Measurements from ENCODE around the gene TECPR2. TPM values are rescaled to one million over a fixed set of nuclear protein-coding genes. Genes with fewer than 3 reads are reported as not detected.
A peak's percentile ranks its signal among the peaks of the same experiment; 100 is the strongest.

The TECPR2 gene
- total RNA-seq, 2 experiments from 2014 or later, result 4.7 to 5.0 TPM

DNA sequence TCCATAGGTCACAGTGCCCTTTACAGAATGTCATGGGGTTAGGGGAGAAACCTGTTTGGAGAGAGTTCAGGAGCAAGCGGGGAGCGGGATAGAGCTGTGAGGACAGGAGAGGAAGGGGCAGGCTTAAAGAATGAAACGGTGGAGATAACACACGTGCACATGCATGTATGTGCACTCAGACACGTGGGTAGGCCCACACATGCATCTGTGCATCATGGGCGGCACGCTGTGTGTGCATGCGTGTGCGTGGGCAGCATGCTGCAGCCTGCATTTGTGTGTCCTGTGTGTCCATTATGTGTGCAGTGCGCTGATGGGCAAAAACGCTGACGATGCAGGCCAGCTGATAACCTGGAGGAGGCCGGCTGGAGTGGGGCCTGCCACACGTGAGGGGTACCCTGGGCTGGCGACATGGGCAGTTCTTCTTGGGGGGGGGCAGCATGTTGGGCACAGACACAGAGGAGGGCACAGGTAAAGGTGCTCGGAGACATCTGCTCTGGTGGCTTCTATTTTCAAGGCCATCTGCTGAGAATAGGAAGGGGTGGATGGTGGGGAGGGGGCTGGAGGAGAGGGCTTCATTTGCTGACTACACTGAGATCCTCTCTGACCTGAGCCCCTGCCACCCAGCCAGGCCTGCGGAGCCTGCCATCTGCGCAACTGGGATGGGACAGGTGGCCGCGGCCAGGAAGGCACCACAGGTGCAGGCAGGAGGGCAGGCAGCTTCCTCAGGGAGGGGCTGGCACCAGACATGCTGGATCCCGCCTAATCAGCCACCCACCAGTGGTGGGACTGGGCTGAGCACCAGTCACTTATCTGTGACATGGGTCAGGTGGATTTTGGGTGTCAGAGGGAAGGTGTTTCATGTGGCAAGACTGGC, 151.4 kb downstream of the TECPR2 start:
- intact Hi-C loops (cut with micrococcal nuclease), result no loop called here
- TF ChIP-seq, protein P1, sequence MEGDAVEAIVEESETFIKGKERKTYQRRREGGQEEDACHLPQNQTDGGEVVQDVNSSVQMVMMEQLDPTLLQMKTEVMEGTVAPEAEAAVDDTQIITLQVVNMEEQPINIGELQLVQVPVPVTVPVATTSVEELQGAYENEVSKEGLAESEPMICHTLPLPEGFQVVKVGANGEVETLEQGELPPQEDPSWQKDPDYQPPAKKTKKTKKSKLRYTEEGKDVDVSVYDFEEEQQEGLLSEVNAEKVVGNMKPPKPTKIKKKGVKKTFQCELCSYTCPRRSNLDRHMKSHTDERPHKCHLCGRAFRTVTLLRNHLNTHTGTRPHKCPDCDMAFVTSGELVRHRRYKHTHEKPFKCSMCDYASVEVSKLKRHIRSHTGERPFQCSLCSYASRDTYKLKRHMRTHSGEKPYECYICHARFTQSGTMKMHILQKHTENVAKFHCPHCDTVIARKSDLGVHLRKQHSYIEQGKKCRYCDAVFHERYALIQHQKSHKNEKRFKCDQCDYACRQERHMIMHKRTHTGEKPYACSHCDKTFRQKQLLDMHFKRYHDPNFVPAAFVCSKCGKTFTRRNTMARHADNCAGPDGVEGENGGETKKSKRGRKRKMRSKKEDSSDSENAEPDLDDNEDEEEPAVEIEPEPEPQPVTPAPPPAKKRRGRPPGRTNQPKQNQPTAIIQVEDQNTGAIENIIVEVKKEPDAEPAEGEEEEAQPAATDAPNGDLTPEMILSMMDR (IDR thresholded peaks at IDR 0.05), result no peak
- POLR2A ChIA-PET, result interaction anchor here (1.5 kb wide), 1 partner anchor 12 kb away, joined by 3 read pairs; no protein-coding TSS in a partner anchor
- Mint-ChIP-seq H3K36me3 (ENCODE audit: low read depth) (no peaks in the 10 kb centered on the region), H3K27ac (no peak overlapping the region), H3K27me3 (no peaks in the 10 kb centered on the region), H3K4me1 (ENCODE audit: low read depth) (peaks cover 11% of the 10 kb centered on the region), H3K9me3 (no peaks in the 10 kb centered on the region), H3K4me3 (no peak overlapping the region)
- CTCF ChIA-PET, result interaction anchor here (0.6 kb wide), 1 partner anchor 336 kb away, joined by 3 read pairs; no protein-coding TSS in a partner anchor
- DNase-seq (no peak), ATAC-seq (no peak)

DNA sequence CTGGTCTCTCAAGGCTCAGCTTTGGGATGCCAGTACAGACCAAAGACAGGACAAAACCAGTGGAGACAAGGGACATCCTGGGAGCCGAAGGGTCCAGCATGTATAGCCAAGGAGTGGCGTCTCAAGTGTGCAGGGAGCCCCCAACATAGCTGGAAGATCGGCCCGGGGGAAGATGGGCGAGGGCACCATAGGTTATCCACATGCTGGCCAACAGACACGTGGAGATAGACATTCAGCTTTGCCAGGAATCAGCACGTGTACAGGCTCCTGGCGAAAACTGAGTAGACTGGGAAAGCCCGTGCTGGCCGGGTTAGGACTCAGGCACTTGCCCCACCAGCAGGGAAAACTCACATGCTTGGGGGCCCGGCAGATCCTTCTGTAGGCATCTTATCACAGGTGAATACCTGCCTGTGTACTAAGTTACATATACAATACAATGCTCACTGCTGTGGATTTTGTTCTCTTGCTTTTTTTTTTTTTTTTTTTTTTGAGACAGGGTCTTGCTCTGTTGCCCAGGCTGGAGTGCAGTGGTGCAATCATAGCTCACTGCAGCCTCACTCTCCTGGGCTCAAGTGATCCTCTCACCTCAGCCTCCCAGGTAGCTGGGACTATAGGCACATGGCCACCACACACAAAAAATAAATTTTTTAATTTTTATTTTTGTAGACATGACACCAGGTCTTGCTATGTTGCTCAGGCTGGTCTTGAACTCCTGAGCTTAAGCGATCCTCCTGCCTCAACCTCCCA, 152.4 kb downstream of the TECPR2 start:
- DNase-seq (no peak), ATAC-seq (no peak)
- Mint-ChIP-seq H3K4me3 (no peak overlapping the region), H3K27ac (no peak overlapping the region), H3K36me3 (ENCODE audit: low read depth) (no peaks in the 10 kb centered on the region), H3K27me3 (no peaks in the 10 kb centered on the region), H3K4me1 (ENCODE audit: low read depth) (peaks cover 11% of the 10 kb centered on the region), H3K9me3 (no peaks in the 10 kb centered on the region)
- CTCF ChIA-PET, result interaction anchor here (1.1 to 2.2 kb wide), 6 partner anchors 9 to 197 kb away, joined by 3 to 21 read pairs (median 8); no protein-coding TSS in a partner anchor
- TF ChIP-seq, protein P1 (IDR thresholded peaks at IDR 0.05), result no peak
- intact Hi-C loops (cut with micrococcal nuclease), result no loop called here
- POLR2A ChIA-PET, result interaction anchor here (0.6 to 1.5 kb wide), 2 partner anchors 10 to 13 kb away, joined by 3 to 4 read pairs; no protein-coding TSS in a partner anchor

DNA sequence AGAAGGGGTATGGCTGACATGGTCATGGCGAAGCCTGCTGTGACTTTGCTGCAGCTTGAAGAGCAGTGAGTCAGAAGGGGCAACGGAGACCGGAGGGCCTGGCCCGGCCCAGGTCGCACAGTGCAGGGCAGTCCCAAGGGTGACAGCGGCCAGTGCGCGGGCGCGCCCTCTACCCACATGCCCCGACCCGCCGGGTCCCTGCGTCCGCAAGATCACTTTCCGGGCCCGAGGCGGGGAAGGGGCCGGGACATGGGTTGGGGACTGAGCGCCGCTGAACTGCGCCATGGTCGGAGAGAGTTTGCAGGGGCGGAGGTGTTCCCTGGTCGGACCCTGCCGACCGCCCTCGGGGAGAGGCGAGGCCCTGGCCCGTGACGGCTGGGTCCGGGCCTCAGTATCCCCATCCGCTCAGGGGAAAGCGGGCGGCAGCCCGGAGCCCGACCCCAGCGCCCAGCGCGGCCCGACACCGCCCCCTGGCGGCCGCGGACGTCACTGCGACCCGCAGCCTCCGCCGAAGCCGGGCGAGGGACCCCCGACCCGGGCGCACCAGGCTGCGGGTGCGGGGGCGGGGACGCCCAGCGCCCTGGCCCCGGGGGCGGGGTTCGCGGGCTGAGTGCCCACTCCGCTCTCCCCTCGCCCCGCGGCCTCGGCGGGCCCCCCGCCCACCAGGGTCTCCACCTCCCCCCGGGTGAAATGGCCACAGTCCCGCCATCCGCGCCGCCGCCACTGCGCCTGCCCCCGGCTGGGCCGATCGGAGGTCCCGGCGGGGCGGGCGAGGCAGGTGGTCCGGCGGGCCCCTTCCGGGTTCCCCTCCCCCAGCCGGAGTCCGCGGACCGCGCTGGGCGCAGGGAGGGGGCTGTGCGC, 154.0 kb downstream of the TECPR2 start:
- H3K27ac Mint-ChIP-seq, result no peak overlapping the region
- ATAC-seq, result peak; percentile 85
- H3K36me3 Mint-ChIP-seq (ENCODE audit: low read depth), result no peaks in the 10 kb centered on the region
- no peaks in the 10 kb centered on the region for H3K9me3 Mint-ChIP-seq
- H3K27me3 Mint-ChIP-seq, result no peaks in the 10 kb centered on the region
- peak; percentile 56 for DNase-seq
- intact Hi-C loops (cut with micrococcal nuclease), result loop anchor here (1.0 kb wide), 1 partner anchor 79 kb away; no protein-coding TSS in a partner anchor
- H3K4me3 Mint-ChIP-seq, result peak overlapping the region; percentile 70
- peaks cover 3% of the 10 kb centered on the region for H3K4me1 Mint-ChIP-seq (ENCODE audit: low read depth)
- CTCF ChIA-PET, result interaction anchor here (0.6 to 2.2 kb wide), 12 partner anchors 8 to 227 kb away, joined by 3 to 21 read pairs (median 6); no protein-coding TSS in a partner anchor
- TF ChIP-seq, protein P1 (IDR thresholded peaks at IDR 0.05), result peak; percentile 99
- POLR2A ChIA-PET, result no interaction called here

DNA sequence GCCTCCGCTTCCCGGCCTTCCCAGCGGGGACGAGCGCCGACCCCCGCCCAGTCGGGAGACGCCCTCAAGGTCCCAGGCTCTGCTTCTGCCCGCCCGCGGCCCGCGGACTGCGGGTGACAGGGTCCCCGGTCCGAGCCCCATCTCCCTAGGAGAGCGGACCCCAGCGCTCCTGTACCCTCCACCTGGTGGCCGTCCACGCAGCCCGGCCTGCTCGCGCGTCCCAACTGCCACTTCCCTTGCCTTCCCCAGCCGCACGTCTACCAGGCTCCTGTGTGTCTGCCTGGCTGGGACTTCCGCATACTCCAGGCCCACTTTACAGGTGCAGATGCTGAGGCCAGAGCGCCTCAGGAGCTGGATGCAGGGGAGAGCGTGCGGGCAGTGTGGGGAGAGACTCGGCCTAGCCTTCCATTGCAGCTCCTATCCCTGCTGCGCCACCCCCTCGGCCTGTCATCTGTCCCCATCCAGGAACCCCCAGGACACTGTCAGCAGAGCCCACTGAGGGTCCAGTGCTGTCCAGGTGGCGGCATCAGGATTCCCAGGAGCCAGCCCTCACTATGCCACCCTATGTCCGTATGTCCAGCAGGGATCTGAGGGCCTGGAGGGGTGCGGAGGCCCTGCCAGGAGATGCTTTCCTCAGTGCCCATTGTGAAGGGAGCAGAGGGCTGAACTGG, 154.8 kb downstream of the TECPR2 start:
- Mint-ChIP-seq H3K9me3 (no peaks in the 10 kb centered on the region), H3K4me3 (peak overlapping the region; percentile 61), H3K36me3 (ENCODE audit: low read depth) (no peaks in the 10 kb centered on the region), H3K4me1 (ENCODE audit: low read depth) (peaks cover 3% of the 10 kb centered on the region), H3K27ac (no peak overlapping the region), H3K27me3 (no peaks in the 10 kb centered on the region)
- TF ChIP-seq, protein P1 (IDR thresholded peaks at IDR 0.05), result no peak
- no peak for DNase-seq
- ChIA-PET POLR2A (no interaction called here), CTCF (no interaction called here)
- intact Hi-C loops (cut with micrococcal nuclease), result no loop called here
- ATAC-seq, result no peak
